Heart left ventricle (tissue), 13 donors: Measurements from ENCODE around the gene ZNF341.

ENCODE experiments used
- POLR2A ChIP-seq, 2 donors: fragments of 450-650 bp; IDR thresholded peaks; one replicate each; pipeline ENCODE4 v1.6.1; 2017; ENCODE audit warnings: antibody characterized with exemption in 2 of 2, mild to moderate bottlenecking in 2 of 2, moderate library complexity in 2 of 2
- TF ChIP-seq, protein P1 (sequence below), 12 donors: fragments of 200-600 bp; sonication (generic) in 4 of 12; IDR thresholded peaks; one replicate each; pipeline versions ENCODE4 v1.5.0 to v1.8.0; 2018 to 2022; ENCODE audit warnings: antibody characterized with exemption in 12 of 12, mild to moderate bottlenecking in 5 of 12
- donor health status: ischemic (EF 13 %, LVEDD 7.1; RV severe dilation, severe dysfunction).
- donor health status: DM: no; HTN: yes; CAD: no.
- donor health status: DM: no; HTN: no; CAD: no.
- donor health status: ischemic (EF 25% LVEDD 6.9; RV normal size, moderate dysfunction).
- donor health status: ischemic (EF 25% LVEDD 5.7; RV mildly dilated, moderate dysfunction).
- donor health status: ischemic (EF 35%, LVEDD 5.7; RV mildly dilated, moderate dysfunction).
- donor health status: nonischemic (EF 11% LVEDD 7.7; RV severe dilation, severe dysfunction).
- donor health status: DM: yes; HTN: yes; CAD: no.
- donor health status: PGD.
- donor health status: ischemic (EF 29% LVEDD 5.4; RV normal size, mild dysfunction).
- donor health status: nonischemic (EF 23%, LVEDD 6.1; RV moderate dilation, normal function).

DNA sequence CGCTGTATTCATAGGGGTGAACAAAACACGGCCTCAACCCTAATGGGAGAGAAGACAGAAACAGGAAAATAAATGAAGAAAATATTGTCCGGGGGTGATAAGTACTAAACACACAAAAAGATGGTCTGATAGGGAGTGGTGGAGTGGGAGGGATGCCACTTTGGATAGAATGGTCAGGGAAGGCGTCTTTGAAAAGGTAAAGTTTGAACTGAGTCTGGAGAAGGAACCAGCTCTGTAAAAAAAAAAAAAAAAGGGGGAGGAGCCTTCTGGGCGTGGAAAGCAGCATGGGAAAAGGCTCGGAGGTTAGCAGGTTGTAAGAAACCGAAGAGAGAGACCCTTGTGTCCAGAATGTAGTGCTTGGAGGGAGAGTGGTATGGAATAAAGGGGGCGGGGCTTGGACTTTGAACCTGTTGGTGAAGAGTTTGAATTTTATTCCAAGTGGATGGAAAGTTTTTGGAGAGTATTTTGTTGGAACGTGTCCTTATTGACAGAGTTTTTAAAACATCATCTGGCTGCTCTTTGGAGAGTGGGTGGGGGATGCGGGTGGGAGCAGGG lies 81.2 kb downstream of the ZNF341 start:
- TF ChIP-seq, protein P1, sequence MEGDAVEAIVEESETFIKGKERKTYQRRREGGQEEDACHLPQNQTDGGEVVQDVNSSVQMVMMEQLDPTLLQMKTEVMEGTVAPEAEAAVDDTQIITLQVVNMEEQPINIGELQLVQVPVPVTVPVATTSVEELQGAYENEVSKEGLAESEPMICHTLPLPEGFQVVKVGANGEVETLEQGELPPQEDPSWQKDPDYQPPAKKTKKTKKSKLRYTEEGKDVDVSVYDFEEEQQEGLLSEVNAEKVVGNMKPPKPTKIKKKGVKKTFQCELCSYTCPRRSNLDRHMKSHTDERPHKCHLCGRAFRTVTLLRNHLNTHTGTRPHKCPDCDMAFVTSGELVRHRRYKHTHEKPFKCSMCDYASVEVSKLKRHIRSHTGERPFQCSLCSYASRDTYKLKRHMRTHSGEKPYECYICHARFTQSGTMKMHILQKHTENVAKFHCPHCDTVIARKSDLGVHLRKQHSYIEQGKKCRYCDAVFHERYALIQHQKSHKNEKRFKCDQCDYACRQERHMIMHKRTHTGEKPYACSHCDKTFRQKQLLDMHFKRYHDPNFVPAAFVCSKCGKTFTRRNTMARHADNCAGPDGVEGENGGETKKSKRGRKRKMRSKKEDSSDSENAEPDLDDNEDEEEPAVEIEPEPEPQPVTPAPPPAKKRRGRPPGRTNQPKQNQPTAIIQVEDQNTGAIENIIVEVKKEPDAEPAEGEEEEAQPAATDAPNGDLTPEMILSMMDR (IDR thresholded peaks at IDR 0.05) = no peak
- no peak for TF ChIP-seq POLR2A (IDR thresholded peaks at IDR 0.05)
